Thoracic aorta (tissue), 2 donors: ENCODE measurements around the gene SQOR. TPM values are rescaled to one million over a fixed set of nuclear protein-coding genes. Genes with fewer than 3 reads are reported as not detected.

Experiments used
- ATAC-seq: fragments of 150-250 bp; one replicate; pipeline ENCODE4 v1.8.0; 2017; ENCODE audit warnings: low read depth; ENCODE audit not compliant: insufficient number of reproducible peaks, low FRiP score
- DNase-seq: peaks from one replicate; pipeline ENCODE4 v3.0.0-alpha.2; 2020; ENCODE audit warnings: low spot score
- H3K27ac ChIP-seq, 2 donors: fragments of 200-600 bp; sonication (generic); 1 replicate in 1 of 2; 2 replicates in 1 of 2; pipeline ENCODE4 v1.5.1; 2016; ENCODE audit warnings: mild to moderate bottlenecking in 2 of 2, moderate library complexity in 2 of 2
- H3K27me3 ChIP-seq: fragments of 200-600 bp; sonication (generic); replicated peaks from 2 replicates; pipeline ENCODE4 v1.6.0; 2016; ENCODE audit warnings: mild to moderate bottlenecking; ENCODE audit not compliant: insufficient read depth
- H3K36me3 ChIP-seq: fragments of 200-600 bp; sonication (generic); one replicate; pipeline ENCODE4 v1.5.1; 2016
- H3K4me1 ChIP-seq, 2 donors: fragments of 200-600 bp; sonication (generic); 1 replicate in 1 of 2; 2 replicates in 1 of 2; pipeline versions ENCODE4 v1.5.1 to v1.6.0; 2016; ENCODE audit warnings: low read depth in 2 of 2, mild to moderate bottlenecking in 1 of 2; ENCODE audit not compliant: control insufficient read depth in 1 of 2
- H3K4me3 ChIP-seq: fragments of 200-600 bp; sonication (generic); 2 replicates; pipeline ENCODE4 v1.5.1; 2016; ENCODE audit warnings: mild to moderate bottlenecking
- H3K9me3 ChIP-seq: fragments of 200-600 bp; sonication (generic); 2 replicates; pipeline ENCODE4 v1.5.1; 2016
- total RNA-seq, 2 donors: library from RNA; depleted of rRNA; stranded (reverse); fragments of >200 nt; gene quantifications; one replicate each; pipeline versions ENCODE4 v1.1.0 to v1.2.3, GENCODE V29; 2016
- TF ChIP-seq, protein P1 (sequence below): fragments of 200-600 bp; sonication (generic); IDR thresholded peaks from one replicate; pipeline ENCODE4 v1.5.1; 2019; ENCODE audit warnings: antibody characterized with exemption

Gene SQOR
- total RNA-seq, 2 donors from 2014 or later: 57.0 to 65.1 TPM

- Histone ChIP-seq H3K4me1 (peaks cover 4 to 15% of the 10 kb centered on the region in 2 donors), H3K9me3 (no peaks in the 10 kb centered on the region), H3K36me3 (no peaks in the 10 kb centered on the region), H3K27me3 (no peaks in the 10 kb centered on the region), H3K27ac (no peak overlapping the region), H3K4me3 (no peak overlapping the region)
- ATAC-seq (no peak), DNase-seq (no peak)
- TF ChIP-seq, protein P1, sequence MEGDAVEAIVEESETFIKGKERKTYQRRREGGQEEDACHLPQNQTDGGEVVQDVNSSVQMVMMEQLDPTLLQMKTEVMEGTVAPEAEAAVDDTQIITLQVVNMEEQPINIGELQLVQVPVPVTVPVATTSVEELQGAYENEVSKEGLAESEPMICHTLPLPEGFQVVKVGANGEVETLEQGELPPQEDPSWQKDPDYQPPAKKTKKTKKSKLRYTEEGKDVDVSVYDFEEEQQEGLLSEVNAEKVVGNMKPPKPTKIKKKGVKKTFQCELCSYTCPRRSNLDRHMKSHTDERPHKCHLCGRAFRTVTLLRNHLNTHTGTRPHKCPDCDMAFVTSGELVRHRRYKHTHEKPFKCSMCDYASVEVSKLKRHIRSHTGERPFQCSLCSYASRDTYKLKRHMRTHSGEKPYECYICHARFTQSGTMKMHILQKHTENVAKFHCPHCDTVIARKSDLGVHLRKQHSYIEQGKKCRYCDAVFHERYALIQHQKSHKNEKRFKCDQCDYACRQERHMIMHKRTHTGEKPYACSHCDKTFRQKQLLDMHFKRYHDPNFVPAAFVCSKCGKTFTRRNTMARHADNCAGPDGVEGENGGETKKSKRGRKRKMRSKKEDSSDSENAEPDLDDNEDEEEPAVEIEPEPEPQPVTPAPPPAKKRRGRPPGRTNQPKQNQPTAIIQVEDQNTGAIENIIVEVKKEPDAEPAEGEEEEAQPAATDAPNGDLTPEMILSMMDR: no peak
These were observed 99.5 kb downstream of the SQOR start for GRCh38 chr15:45734260-45734711.

Other genes with a start within 250 kb of the SQOR start
- gene SLC30A4, start 112.3 kb upstream of the SQOR start, total RNA-seq: 10 to 100 TPM in 1 of 2 donors, 1 to 10 TPM in 1; 6.5 to 11.1 TPM
- 10 to 100 TPM; 41.4 to 85.3 TPM for gene BLOC1S6, start 47.6 kb upstream of the SQOR start, total RNA-seq